Measurements from ENCODE around the gene RBX1.

Gene RBX1

DNA sequence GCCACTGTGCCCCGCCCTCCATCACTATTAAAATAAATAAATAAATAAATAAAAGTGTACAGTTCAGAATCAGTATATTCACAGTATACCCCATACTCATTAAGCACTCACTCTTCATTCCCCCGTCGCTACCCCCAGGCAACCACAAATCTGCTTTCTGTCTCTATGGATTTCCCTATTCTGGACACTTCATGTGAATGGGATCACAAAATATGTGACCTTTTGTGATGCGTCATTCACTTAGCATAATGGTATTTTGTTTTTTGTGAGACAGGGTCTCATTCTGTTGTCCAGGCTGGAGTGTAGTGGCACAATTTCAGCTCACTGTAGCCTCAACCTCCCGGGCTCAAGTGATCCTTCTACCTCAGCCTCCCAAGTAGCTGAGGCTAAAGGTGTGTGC is 52.8 kb downstream of the RBX1 start:
- no peak for DNase-seq (ENCODE audit: extremely low spot score)
- TF ChIP-seq SUZ12 (IDR thresholded peaks at IDR 0.05) (no peak), BHLHE40 (IDR thresholded peaks at IDR 0.05; ENCODE audit: borderline replicate concordance) (no peak), SP1 (IDR thresholded peaks at IDR 0.05) (no peak), CTBP1 (IDR thresholded peaks at IDR 0.05; ENCODE audit: borderline replicate concordance) (no peak), FOXK2 (IDR thresholded peaks at IDR 0.05) (no peak)
- POLR2A ChIA-PET = interaction anchor here (1.1 kb wide), 1 partner anchor 11 kb away, joined by 3 read pairs; no protein-coding TSS in a partner anchor
- CTCF ChIA-PET = no interaction called here

DNA sequence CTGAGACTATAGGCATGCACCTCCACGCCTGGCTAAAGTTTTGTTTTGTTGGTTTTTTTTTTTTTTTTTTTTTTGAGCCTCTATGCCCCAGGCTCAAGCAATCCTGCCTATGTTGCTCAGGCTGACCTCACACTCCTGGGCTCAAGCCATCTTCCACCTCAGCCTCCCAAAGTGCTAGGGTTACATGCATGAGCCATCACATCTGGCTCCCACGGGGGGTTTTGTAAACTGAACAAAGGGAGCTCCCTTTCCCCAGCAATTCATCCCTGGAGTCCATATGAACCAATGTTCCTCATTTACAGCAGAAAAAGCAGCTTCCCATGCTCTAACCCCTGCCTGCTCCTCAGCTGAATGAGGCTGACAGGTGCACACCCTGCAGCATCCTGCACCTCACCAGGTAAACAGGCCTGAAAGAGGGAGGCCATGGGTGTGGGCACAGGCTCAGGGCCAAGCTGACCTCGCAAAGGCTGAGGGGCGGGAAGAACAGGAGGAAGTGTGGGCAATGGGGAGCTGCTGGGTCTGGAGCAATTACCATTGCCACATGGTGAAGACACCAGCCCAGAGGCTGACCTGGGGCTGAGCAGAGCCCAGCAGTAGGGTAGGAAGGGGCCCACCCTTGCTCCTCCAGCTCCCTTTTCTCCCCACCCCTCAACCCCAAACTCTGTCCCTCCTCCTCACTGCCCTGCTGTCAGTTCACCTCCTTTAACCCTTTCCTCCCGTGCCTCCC is 58.2 kb downstream of the RBX1 start:
- no peak for DNase-seq (ENCODE audit: extremely low spot score)
- POLR2A ChIA-PET = interaction anchor here (0.6 to 1.2 kb wide), 3 partner anchors 12 to 58 kb away, joined by 3 read pairs; partner anchors contain the start of gene RBX1

DNA sequence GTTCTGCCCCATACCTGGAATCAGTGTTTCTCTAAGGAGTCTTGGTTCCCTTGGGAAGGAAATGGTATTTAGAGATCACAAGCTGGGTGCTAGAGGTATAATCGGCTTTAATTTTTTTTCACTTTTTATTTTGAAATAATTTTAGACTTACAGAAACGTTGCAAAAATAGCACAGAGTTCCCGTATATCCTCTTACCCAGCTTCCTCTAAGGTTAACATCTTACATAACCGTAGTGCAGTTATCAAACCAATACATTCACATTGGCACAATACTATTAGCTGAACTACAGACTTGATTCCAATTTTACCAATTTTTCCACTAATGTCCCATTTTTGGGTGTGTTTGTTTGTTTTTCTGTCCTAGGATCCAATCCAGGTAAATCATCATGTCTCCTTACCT is 63.8 kb downstream of the RBX1 start:
- DNase-seq (ENCODE audit: extremely low spot score) = no peak
- POLR2A ChIA-PET = interaction anchor here (0.8 to 2.6 kb wide), 5 partner anchors 8 to 63 kb away, joined by 3 to 8 read pairs (median 3); no protein-coding TSS in a partner anchor
- TF ChIP-seq BHLHE40 (IDR thresholded peaks at IDR 0.05; ENCODE audit: borderline replicate concordance) (no peak), FOXM1 (IDR thresholded peaks at IDR 0.05; ENCODE audit: borderline replicate concordance) (no peak), HDGF (IDR thresholded peaks at IDR 0.05; ENCODE audit: borderline replicate concordance) (no peak), SUZ12 (IDR thresholded peaks at IDR 0.05) (no peak), SP1 (IDR thresholded peaks at IDR 0.05) (no peak), FOXA1 (IDR thresholded peaks at IDR 0.05) (no peak), ZNF384 (IDR thresholded peaks at IDR 0.05) (no peak), ELF4 (IDR thresholded peaks at IDR 0.05) (no peak), FOXK2 (IDR thresholded peaks at IDR 0.05) (no peak), L3MBTL2 (conservative IDR thresholded peaks at IDR 0.05) (no peak), LEF1 (IDR thresholded peaks at IDR 0.05; ENCODE audit: borderline replicate concordance) (no peak), TARDBP (IDR thresholded peaks at IDR 0.05) (no peak), CTBP1 (IDR thresholded peaks at IDR 0.05; ENCODE audit: borderline replicate concordance) (no peak), ARNT (IDR thresholded peaks at IDR 0.05) (no peak), NFRKB (IDR thresholded peaks at IDR 0.05) (no peak)
- TF ChIP-seq, protein P1, sequence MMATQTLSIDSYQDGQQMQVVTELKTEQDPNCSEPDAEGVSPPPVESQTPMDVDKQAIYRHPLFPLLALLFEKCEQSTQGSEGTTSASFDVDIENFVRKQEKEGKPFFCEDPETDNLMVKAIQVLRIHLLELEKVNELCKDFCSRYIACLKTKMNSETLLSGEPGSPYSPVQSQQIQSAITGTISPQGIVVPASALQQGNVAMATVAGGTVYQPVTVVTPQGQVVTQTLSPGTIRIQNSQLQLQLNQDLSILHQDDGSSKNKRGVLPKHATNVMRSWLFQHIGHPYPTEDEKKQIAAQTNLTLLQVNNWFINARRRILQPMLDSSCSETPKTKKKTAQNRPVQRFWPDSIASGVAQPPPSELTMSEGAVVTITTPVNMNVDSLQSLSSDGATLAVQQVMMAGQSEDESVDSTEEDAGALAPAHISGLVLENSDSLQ (IDR thresholded peaks at IDR 0.05) = no peak
- CTCF ChIA-PET = interaction anchor here (0.6 kb wide), 1 partner anchor 67 kb away, joined by 3 read pairs; no protein-coding TSS in a partner anchor

More for the DNA sequence above, 58.2 kb downstream of the RBX1 start:
- TF ChIP-seq ZNF384 (IDR thresholded peaks at IDR 0.05) (no peak), HDGF (IDR thresholded peaks at IDR 0.05; ENCODE audit: borderline replicate concordance) (no peak), TARDBP (IDR thresholded peaks at IDR 0.05) (no peak), NFRKB (IDR thresholded peaks at IDR 0.05) (no peak), SUZ12 (IDR thresholded peaks at IDR 0.05) (no peak), L3MBTL2 (conservative IDR thresholded peaks at IDR 0.05) (no peak), FOXK2 (IDR thresholded peaks at IDR 0.05) (no peak), FOXA1 (IDR thresholded peaks at IDR 0.05) (no peak), ARNT (IDR thresholded peaks at IDR 0.05) (no peak), ELF4 (IDR thresholded peaks at IDR 0.05) (no peak), FOXM1 (IDR thresholded peaks at IDR 0.05; ENCODE audit: borderline replicate concordance) (no peak), SP1 (IDR thresholded peaks at IDR 0.05) (no peak), CTBP1 (IDR thresholded peaks at IDR 0.05; ENCODE audit: borderline replicate concordance) (no peak), BHLHE40 (IDR thresholded peaks at IDR 0.05; ENCODE audit: borderline replicate concordance) (no peak), LEF1 (IDR thresholded peaks at IDR 0.05; ENCODE audit: borderline replicate concordance) (no peak)
- TF ChIP-seq, protein P1 (IDR thresholded peaks at IDR 0.05) = no peak
- CTCF ChIA-PET = no interaction called here

DNA sequence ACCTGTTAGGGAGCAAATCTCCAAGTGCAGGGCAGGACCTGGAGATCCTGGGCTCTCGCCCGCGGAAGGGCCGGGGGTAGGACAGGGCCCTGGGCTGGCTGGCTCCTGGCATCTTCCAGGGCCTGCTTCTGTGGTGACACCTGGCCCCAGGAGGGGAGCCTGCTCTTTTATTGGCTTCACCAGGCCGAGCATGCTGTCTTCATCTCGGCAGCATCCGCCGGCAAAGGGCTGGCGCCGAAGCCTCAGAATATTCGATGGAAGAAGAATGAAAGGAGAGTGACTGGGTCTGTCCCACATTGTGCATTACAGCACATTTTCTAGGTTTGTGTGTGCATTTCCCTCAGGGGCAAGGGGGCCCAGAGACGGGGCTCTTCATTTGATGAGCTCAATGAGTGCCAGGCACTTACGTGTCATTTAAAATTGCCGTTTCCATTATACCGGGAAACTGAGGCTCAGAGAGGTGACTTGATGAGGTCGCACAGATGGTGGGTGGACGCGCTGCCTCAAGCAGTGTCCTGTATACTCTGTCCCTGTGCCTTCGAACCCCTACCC is 70.0 kb downstream of the RBX1 start:
- CTCF ChIA-PET = interaction anchor here (0.5 kb wide), 1 partner anchor 1506 kb away, joined by 7 read pairs; no protein-coding TSS in a partner anchor
- TF ChIP-seq SUZ12 (IDR thresholded peaks at IDR 0.05) (no peak), ZNF384 (IDR thresholded peaks at IDR 0.05) (no peak), LEF1 (IDR thresholded peaks at IDR 0.05; ENCODE audit: borderline replicate concordance) (no peak), TARDBP (IDR thresholded peaks at IDR 0.05) (no peak), ELF4 (IDR thresholded peaks at IDR 0.05) (no peak), BHLHE40 (IDR thresholded peaks at IDR 0.05; ENCODE audit: borderline replicate concordance) (no peak), FOXK2 (IDR thresholded peaks at IDR 0.05) (no peak), ARNT (IDR thresholded peaks at IDR 0.05) (no peak), L3MBTL2 (conservative IDR thresholded peaks at IDR 0.05) (no peak), NFRKB (IDR thresholded peaks at IDR 0.05) (no peak), CTBP1 (IDR thresholded peaks at IDR 0.05; ENCODE audit: borderline replicate concordance) (no peak), HDGF (IDR thresholded peaks at IDR 0.05; ENCODE audit: borderline replicate concordance) (no peak), FOXM1 (IDR thresholded peaks at IDR 0.05; ENCODE audit: borderline replicate concordance) (no peak), FOXA1 (IDR thresholded peaks at IDR 0.05) (no peak), SP1 (IDR thresholded peaks at IDR 0.05) (no peak)
- TF ChIP-seq, protein P1 (IDR thresholded peaks at IDR 0.05) = no peak
- POLR2A ChIA-PET = interaction anchor here (0.9 to 3.5 kb wide), 19 partner anchors 10 to 265 kb away, joined by 3 to 42 read pairs (median 5); partner anchors contain the start of genes EP300, RANGAP1, RBX1 and SLC25A17
- DNase-seq (ENCODE audit: extremely low spot score) = no peak
